Fibroblast of pulmonary artery (primary cell): ENCODE measurements around the gene PARD3.

Experiments
- DNase-seq: peaks from one replicate; pipeline ENCODE4 v3.0.0-alpha.2; 2010; ENCODE audit warnings: low read depth
- H3K4me3 ChIP-seq: replicated peaks from 2 replicates; pipeline ENCODE4 v1.5.1; 2011; ENCODE audit warnings: low read depth, mild to moderate bottlenecking, control low read depth, low read length, moderate library complexity
- CTCF ChIP-seq: IDR thresholded peaks from 2 replicates; pipeline ENCODE4 v1.5.1; 2011; ENCODE audit warnings: mild to moderate bottlenecking, control low read depth, low read length, inconsistent platforms; ENCODE audit errors: missing control alignments

Gene PARD3

GRCh38 chr10:34635111-34635510, 180.0 kb downstream of the PARD3 start:
- DNase-seq = no peak
- TF ChIP-seq CTCF = no peak
- no peak overlapping the region for H3K4me3 ChIP-seq

GRCh38 chr10:34633374-34633773, 181.7 kb downstream of the PARD3 start:
- TF ChIP-seq CTCF = no peak
- no peak for DNase-seq
- no peak overlapping the region for H3K4me3 ChIP-seq

- no peak for DNase-seq
- TF ChIP-seq CTCF = no peak
- H3K4me3 ChIP-seq = no peak overlapping the region
These were observed 186.0 kb downstream of the PARD3 start for GRCh38 chr10:34629084-34629483.

GRCh38 chr10:34628174-34628796, 186.8 kb downstream of the PARD3 start:
- peak; percentile 39 for DNase-seq
- H3K4me3 ChIP-seq = no peak overlapping the region
- no peak for TF ChIP-seq CTCF

- no peak for DNase-seq
- no peak overlapping the region for H3K4me3 ChIP-seq
- TF ChIP-seq CTCF = no peak
These were observed 187.4 kb downstream of the PARD3 start for GRCh38 chr10:34627741-34628140.

- DNase-seq = no peak
- no peak overlapping the region for H3K4me3 ChIP-seq
- no peak for TF ChIP-seq CTCF
These were observed 187.8 kb downstream of the PARD3 start for GRCh38 chr10:34627331-34627730.
